Peyer's patch (tissue), 4 donors: Measurements from ENCODE around the gene SBF2. TPM values are rescaled to one million over a fixed set of nuclear protein-coding genes. Genes with fewer than 3 reads are reported as not detected.

Source experiments
- DNase-seq, 3 donors: peaks; one replicate each; pipeline ENCODE4 v3.0.0-alpha.2; 2017 to 2019
- H3K27ac ChIP-seq, 4 donors: fragments of 200-600 bp; sonication (generic); one replicate each; pipeline ENCODE4 v1.5.1; 2016 to 2019
- H3K27me3 ChIP-seq, 2 donors: fragments of 200-600 bp; sonication (generic); one replicate each; pipeline ENCODE4 v1.5.1; 2019
- H3K36me3 ChIP-seq, 3 donors: fragments of 200-600 bp; sonication (generic); one replicate each; pipeline ENCODE4 v1.5.1; 2016 to 2019
- H3K4me1 ChIP-seq, 4 donors: fragments of 200-600 bp; sonication (generic); one replicate each; pipeline ENCODE4 v1.5.1; 2016 to 2019
- H3K4me3 ChIP-seq, 4 donors: fragments of 200-600 bp; sonication (generic); 1 replicate in 3 of 4; 2 replicates in 1 of 4; pipeline ENCODE4 v1.5.1; 2016 to 2019; ENCODE audit warnings: mild to moderate bottlenecking in 1 of 4
- H3K9me3 ChIP-seq, 4 donors: fragments of 200-600 bp; sonication (generic); one replicate each; pipeline ENCODE4 v1.5.1; 2016 to 2019; ENCODE audit warnings: mild to moderate bottlenecking in 1 of 4
- CTCF ChIP-seq, 6 experiments: fragments of 450-650 bp in 4 of 6; fragments of 200-600 bp in 2 of 6; sonication (generic) in 1 of 6; IDR thresholded peaks; one replicate each; pipeline ENCODE4 v1.5.1; 2017 to 2019; ENCODE audit warnings: antibody characterized with exemption in 6 of 6, mild to moderate bottlenecking in 3 of 6, moderate library complexity in 1 of 6
- POLR2A ChIP-seq, 2 donors: fragments of 450-650 bp; IDR thresholded peaks; one replicate each; pipeline ENCODE4 v1.5.1; 2017; ENCODE audit warnings: antibody characterized with exemption in 2 of 2, mild to moderate bottlenecking in 2 of 2, moderate library complexity in 2 of 2
- total RNA-seq, 4 donors: library from RNA; depleted of rRNA; stranded (reverse); fragments of >200 nt; gene quantifications; one replicate each; pipeline ENCODE4 v1.1.0, GENCODE V29; 2016

SBF2 gene
- total RNA-seq, 4 donors from 2014 or later: 52.7 to 70.1 (median 56.7) TPM

- DNase-seq: peak in 2 of 3 donors; percentile 29 to 57
- Histone ChIP-seq H3K36me3 (no peaks in the 10 kb centered on the region), H3K4me1 (peaks cover 0 to 22% (median 0%) of the 10 kb centered on the region in 4 donors), H3K27ac (no peak overlapping the region), H3K4me3 (no peak overlapping the region), H3K9me3 (no peaks in the 10 kb centered on the region), H3K27me3 (no peaks in the 10 kb centered on the region)
- TF ChIP-seq CTCF (IDR thresholded peaks at IDR 0.05) (no peak), POLR2A (IDR thresholded peaks at IDR 0.05) (no peak)
Measured at GRCh38 chr11:10314199-10315072, 20.4 kb upstream of the SBF2 start.

DNA sequence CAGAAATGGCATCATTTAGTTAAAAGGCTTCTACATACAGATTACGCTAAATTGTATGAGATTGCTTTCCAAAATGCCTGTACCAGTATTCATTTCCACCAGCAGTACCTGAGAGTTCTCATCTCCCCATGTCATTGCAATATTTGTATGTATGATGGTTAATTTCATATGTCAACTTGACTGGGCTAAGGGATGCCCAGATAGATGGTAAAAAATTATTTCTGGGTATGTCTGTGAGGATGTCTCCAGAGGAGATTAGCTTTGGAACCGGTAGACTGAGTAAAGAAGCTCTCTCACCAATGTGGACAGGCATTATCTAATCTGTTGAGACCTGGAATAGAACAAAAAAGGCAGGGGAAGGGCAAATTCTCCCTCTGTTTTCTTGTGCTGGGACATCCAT is 17.8 kb upstream of the SBF2 start:
- Histone ChIP-seq H3K27ac (no peak overlapping the region), H3K36me3 (no peaks in the 10 kb centered on the region), H3K4me3 (no peak overlapping the region), H3K27me3 (no peaks in the 10 kb centered on the region), H3K9me3 (no peaks in the 10 kb centered on the region), H3K4me1 (peaks cover 0 to 30% (median 9%) of the 10 kb centered on the region in 4 donors)
- DNase-seq: no peak
- no peak for TF ChIP-seq POLR2A (IDR thresholded peaks at IDR 0.05)
- no peak for TF ChIP-seq CTCF (IDR thresholded peaks at IDR 0.05)

- H3K27me3 ChIP-seq: no peaks in the 10 kb centered on the region
- TF ChIP-seq POLR2A (IDR thresholded peaks at IDR 0.05) (no peak), CTCF (IDR thresholded peaks at IDR 0.05) (no peak)
- no peak overlapping the region for H3K4me3 ChIP-seq
- no peak for DNase-seq
- peaks cover 0 to 36% (median 21%) of the 10 kb centered on the region in 4 donors for H3K4me1 ChIP-seq
- H3K27ac ChIP-seq: no peak overlapping the region
- no peaks in the 10 kb centered on the region for H3K36me3 ChIP-seq
- no peaks in the 10 kb centered on the region for H3K9me3 ChIP-seq
Measured at GRCh38 chr11:10310301-10310841, 16.4 kb upstream of the SBF2 start.

GRCh38 chr11:10309163-10310093 is 15.4 kb upstream of the SBF2 start:
- Histone ChIP-seq H3K27me3 (no peaks in the 10 kb centered on the region), H3K9me3 (no peaks in the 10 kb centered on the region), H3K4me1 (peaks cover 0 to 37% (median 26%) of the 10 kb centered on the region in 4 donors), H3K36me3 (no peaks in the 10 kb centered on the region), H3K27ac (peak overlapping the region in 3 of 4 donors; percentile 12 to 90 (median 63)), H3K4me3 (no peak overlapping the region)
- TF ChIP-seq POLR2A (IDR thresholded peaks at IDR 0.05): no peak
- TF ChIP-seq CTCF (IDR thresholded peaks at IDR 0.05): no peak
- peak in 2 of 3 donors; percentile 62 to 70 for DNase-seq

- H3K27ac ChIP-seq: peak overlapping the region; percentile 75 to 94 (median 85)
- TF ChIP-seq CTCF (IDR thresholded peaks at IDR 0.05): no peak
- no peak for TF ChIP-seq POLR2A (IDR thresholded peaks at IDR 0.05)
Measured at GRCh38 chr11:10308201-10308954, 14.4 kb upstream of the SBF2 start.

More at GRCh38 chr11:10308201-10308954, 14.4 kb upstream of the SBF2 start:
- no peak for DNase-seq
- H3K4me1 ChIP-seq: peaks cover 0 to 47% (median 28%) of the 10 kb centered on the region in 4 donors
- peak overlapping the region; percentile 61 to 69 (median 66) for H3K4me3 ChIP-seq
- no peaks in the 10 kb centered on the region for H3K36me3 ChIP-seq
- H3K9me3 ChIP-seq: no peaks in the 10 kb centered on the region
- no peaks in the 10 kb centered on the region for H3K27me3 ChIP-seq
